Measurements from ENCODE around the gene CYP4F11.
"Not testable (repeated sequence)": the region's sequence is repeated elsewhere in the genome, so short reads cannot be mapped to it uniquely, and the experiment has no call there.

Gene CYP4F11

DNA sequence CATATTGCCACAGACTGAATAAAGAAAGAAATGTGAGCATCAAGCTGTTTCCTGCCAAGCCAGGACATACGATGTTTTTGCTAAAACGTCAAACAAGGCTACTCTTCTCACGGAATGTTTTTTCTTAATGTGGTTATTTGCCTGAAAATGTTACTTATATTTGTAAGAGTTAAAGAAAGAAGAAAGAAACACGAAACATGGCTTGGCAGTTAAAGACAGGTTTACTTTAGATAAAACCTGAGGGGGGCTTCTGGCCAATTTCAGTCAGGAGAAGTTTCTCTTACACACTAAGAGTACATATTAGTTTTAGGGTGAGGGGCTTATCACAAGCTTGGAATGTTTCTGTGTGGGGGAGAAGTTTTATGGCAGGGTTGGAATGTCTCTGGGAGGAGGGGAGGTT is 10.1 kb upstream of the CYP4F11 start:
- ChIA-PET CTCF (no interaction called here), POLR2A (no interaction called here)
- no peak for DNase-seq (ENCODE audit: low read depth, low spot score)
- H3K4me3 ChIP-seq (ENCODE audit: low read depth, low read length), result no peak overlapping the region
- TF ChIP-seq, protein P1, sequence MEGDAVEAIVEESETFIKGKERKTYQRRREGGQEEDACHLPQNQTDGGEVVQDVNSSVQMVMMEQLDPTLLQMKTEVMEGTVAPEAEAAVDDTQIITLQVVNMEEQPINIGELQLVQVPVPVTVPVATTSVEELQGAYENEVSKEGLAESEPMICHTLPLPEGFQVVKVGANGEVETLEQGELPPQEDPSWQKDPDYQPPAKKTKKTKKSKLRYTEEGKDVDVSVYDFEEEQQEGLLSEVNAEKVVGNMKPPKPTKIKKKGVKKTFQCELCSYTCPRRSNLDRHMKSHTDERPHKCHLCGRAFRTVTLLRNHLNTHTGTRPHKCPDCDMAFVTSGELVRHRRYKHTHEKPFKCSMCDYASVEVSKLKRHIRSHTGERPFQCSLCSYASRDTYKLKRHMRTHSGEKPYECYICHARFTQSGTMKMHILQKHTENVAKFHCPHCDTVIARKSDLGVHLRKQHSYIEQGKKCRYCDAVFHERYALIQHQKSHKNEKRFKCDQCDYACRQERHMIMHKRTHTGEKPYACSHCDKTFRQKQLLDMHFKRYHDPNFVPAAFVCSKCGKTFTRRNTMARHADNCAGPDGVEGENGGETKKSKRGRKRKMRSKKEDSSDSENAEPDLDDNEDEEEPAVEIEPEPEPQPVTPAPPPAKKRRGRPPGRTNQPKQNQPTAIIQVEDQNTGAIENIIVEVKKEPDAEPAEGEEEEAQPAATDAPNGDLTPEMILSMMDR (IDR thresholded peaks at IDR 0.05; ENCODE audit: insufficient read depth, low read length, missing control alignments), result no peak

DNA sequence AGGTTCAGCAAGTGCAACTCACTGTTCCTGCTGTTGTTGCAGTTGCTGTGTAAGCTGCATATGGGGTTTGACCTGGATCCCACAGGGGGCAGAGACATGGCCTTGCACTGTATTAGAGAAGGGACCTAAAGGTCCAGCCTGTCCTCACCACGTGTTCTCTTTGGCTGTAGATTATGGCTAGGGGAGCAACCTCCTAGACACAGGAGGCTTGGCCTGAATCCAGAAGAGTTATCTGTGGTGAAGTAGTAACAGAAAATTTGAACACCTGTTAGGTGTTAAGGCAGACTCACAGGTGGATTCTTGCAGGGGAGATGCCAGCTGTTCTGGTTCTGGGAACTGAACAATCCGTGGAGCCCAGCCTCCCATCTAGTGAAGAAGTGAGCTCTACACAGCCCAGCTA is 3.4 kb upstream of the CYP4F11 start:
- H3K4me3 ChIP-seq (ENCODE audit: low read depth, low read length), result no peak overlapping the region
- TF ChIP-seq, protein P1 (IDR thresholded peaks at IDR 0.05; ENCODE audit: insufficient read depth, low read length, missing control alignments), result no peak
- DNase-seq (ENCODE audit: low read depth, low spot score), result no peak
- CTCF ChIA-PET, result no interaction called here
- POLR2A ChIA-PET, result no interaction called here

DNA sequence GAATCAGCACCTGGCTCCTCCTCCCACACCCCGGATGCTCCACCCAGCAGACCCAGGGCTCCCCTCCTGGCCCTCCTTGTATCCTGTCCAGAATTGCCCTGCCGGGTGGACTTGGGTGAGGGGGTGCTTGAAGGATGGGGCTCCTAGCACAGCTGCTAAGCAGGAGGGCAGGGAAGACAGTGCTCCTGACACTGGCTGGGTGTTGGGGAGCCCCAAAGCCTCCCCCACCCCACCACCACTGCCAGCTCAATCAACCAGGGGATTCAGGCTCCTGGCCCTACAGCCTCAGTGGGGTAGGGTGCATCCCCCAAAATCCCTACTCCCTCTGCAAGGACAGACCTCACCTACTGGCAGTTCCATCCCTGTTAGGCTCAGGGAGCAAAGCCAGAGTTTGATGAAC is 2.6 kb upstream of the CYP4F11 start:
- TF ChIP-seq, protein P1 (IDR thresholded peaks at IDR 0.05; ENCODE audit: insufficient read depth, low read length, missing control alignments), result no peak
- H3K4me3 ChIP-seq (ENCODE audit: low read depth, low read length), result no peak overlapping the region
- ChIA-PET CTCF (no interaction called here), POLR2A (no interaction called here)
- no peak for DNase-seq (ENCODE audit: low read depth, low spot score)

DNA sequence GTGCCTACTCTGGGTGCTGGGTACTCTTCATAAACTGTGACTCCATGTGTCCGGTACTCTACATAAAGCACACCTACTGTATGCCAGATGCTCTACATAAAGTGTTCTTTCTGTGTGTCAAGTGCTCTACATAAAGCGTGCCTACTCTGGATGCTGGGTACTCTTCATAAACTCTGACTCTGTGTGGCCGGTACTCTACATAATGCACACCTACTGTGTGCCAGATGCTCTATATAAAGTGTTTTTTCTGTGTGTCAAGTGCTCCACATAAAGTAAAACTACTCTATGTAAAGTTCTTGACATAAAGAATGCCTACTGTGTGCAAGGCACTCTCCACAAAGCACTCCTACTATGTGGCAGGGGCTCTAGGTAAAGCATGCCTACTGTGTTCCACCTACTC is 1.8 kb upstream of the CYP4F11 start:
- no peak overlapping the region for H3K4me3 ChIP-seq (ENCODE audit: low read depth, low read length)
- TF ChIP-seq, protein P1 (IDR thresholded peaks at IDR 0.05; ENCODE audit: insufficient read depth, low read length, missing control alignments), result no peak
- ChIA-PET CTCF (no interaction called here), POLR2A (no interaction called here)
- no peak for DNase-seq (ENCODE audit: low read depth, low spot score)

DNA sequence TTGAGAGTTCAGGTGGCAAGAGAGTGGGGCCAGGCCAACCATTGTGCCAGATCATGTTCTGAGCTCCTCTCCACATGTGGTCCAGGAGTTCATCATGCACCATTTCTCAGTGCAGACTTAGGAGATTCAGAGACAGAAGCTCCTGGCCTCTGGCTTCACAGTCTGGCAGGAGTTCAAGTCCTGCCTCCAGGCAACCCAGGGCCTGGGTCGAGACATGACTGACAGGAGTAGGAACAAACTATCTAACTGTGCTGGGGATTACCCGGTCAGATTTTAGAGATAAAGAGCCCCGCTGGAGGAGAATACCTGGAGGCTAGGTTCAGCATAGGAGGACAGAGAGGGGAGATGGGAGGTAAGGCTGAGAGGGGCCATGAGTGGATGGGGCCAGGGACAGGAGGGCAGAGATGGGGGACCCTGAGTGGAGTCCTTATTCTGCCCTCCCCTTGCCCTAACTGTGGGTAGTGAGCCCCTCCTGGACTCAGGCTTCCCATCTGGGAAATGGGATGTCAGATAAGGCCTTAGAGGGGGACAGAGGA is 906 bp upstream of the CYP4F11 start:
- TF ChIP-seq, protein P1 (IDR thresholded peaks at IDR 0.05; ENCODE audit: insufficient read depth, low read length, missing control alignments), result no peak
- no peak for DNase-seq (ENCODE audit: low read depth, low spot score)
- no peak overlapping the region for H3K4me3 ChIP-seq (ENCODE audit: low read depth, low read length)
- ChIA-PET POLR2A (no interaction called here), CTCF (no interaction called here)

DNA sequence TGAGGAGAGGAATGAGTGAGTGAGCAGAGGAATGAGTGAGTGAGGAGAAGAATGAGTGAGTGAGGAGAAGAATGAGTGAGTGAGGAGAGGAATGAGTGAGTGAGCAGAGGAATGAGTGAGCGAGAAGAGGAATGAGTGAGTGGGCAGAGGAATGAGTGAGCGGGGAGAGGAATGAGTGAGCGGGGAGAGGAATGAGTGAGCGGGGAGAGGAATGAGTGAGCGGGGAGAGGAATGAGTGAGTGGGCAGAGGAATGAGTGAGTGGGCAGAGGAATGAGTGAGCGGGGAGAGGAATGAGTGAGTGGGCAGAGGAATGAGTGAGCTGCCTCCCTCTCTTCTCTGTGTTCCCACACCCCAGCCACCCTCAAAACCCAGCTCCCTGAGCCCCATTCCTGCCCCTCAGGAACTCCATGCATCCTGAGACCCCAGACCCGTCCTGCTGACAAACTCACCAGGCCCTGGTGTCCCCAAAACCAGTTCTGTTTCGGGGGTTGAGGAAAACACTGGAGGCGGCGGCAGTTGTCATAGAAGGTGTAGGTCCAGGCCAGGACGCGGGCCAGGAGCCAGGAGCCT is 483 bp downstream of the CYP4F11 start:
- POLR2A ChIA-PET; H3K4me3 ChIP-seq (ENCODE audit: low read depth, low read length); DNase-seq (ENCODE audit: low read depth, low spot score); CTCF ChIA-PET: not testable (repeated sequence)

DNA sequence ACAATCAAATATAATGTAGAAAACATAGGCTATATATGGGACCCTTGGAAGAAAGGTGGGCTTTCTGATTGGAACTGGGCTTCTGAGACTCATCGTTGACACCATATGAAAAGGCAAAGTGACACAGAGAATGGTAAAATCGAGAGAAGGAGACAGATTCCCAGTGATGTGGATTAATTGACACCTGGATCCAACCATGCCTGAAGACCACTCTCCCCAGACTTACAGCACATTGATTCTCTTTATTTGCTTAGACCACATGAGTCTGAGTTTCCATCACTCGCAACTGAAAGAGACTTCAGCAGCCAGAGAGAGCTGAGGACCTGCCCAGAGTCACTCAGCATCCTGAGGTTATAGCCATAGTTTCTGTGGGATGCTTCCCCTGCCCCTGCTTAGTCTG is 6.0 kb downstream of the CYP4F11 start:
- H3K4me3 ChIP-seq (ENCODE audit: low read depth, low read length), result no peak overlapping the region
- POLR2A ChIA-PET, result no interaction called here
- CTCF ChIA-PET, result no interaction called here
- no peak for DNase-seq (ENCODE audit: low read depth, low spot score)
- TF ChIP-seq, protein P1 (IDR thresholded peaks at IDR 0.05; ENCODE audit: insufficient read depth, low read length, missing control alignments), result no peak
